ENCODE measurements around the gene OR11H7. TPM values are rescaled to one million over a fixed set of nuclear protein-coding genes. Genes with fewer than 3 reads are reported as not detected.
A peak's percentile ranks its signal among the peaks of the same experiment; 100 is the strongest.
"Not testable (repeated sequence)": the region's sequence is repeated elsewhere in the genome, so short reads cannot be mapped to it uniquely, and the experiment has no call there.

The OR11H7 gene
- total and polyA plus RNA-seq, 2 donors (not counting 1 experiment from before 2014, with no cell fraction given) = not detected

DNA sequence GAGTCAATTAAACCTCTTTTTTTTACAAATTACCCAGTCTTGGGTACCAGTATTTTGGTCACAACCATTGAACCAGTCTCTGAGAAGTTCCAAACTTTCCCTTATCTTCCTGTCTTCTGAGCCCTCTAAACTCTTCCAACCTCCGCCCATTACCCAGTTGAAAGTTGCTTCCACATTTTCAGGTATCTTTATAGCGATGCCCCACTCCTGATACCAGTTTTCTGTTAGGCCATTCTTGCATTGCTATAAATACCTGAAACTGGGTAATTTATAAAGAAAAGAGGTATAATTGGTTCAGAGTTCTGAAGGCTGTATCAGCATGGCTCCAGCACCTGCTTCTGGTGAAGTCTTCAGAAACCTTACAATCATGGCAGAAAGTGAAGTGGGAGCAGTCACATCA is 45.3 kb downstream of the OR11H7 start:
- no peaks in the 10 kb centered on the region for H3K4me1 ChIP-seq (ENCODE audit: control insufficient read depth, extremely low read depth, insufficient read depth, low read length)
- no peaks in the 10 kb centered on the region for H3K27me3 ChIP-seq (ENCODE audit: control insufficient read depth, insufficient read depth, low read length)
- H3K9me3 ChIP-seq (ENCODE audit: control insufficient read depth, insufficient read depth, low read depth, low read length) = no peaks in the 10 kb centered on the region
- TF ChIP-seq, protein P1, sequence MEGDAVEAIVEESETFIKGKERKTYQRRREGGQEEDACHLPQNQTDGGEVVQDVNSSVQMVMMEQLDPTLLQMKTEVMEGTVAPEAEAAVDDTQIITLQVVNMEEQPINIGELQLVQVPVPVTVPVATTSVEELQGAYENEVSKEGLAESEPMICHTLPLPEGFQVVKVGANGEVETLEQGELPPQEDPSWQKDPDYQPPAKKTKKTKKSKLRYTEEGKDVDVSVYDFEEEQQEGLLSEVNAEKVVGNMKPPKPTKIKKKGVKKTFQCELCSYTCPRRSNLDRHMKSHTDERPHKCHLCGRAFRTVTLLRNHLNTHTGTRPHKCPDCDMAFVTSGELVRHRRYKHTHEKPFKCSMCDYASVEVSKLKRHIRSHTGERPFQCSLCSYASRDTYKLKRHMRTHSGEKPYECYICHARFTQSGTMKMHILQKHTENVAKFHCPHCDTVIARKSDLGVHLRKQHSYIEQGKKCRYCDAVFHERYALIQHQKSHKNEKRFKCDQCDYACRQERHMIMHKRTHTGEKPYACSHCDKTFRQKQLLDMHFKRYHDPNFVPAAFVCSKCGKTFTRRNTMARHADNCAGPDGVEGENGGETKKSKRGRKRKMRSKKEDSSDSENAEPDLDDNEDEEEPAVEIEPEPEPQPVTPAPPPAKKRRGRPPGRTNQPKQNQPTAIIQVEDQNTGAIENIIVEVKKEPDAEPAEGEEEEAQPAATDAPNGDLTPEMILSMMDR (conservative IDR thresholded peaks at IDR 0.05 in 1 of 2, IDR thresholded peaks at IDR 0.05 in 1 of 2; ENCODE audit: low read depth in 1 of 2, low read length in 2 of 2) = no peak
- no peak for TF ChIP-seq EZH2 (IDR thresholded peaks at IDR 0.05; ENCODE audit: low read length, missing control alignments)
- DNase-seq (ENCODE audit: low read depth in 2 of 2) = no peak
- H3K4me2 ChIP-seq (ENCODE audit: extremely low read depth, insufficient read depth, low read length) = no peak overlapping the region
- H3K36me3 ChIP-seq (ENCODE audit: control insufficient read depth, insufficient read depth, low read length) = no peaks in the 10 kb centered on the region
- H3K27ac ChIP-seq (ENCODE audit: insufficient read depth, low read length) = no peak overlapping the region
- no peak overlapping the region for H3K9ac ChIP-seq (ENCODE audit: insufficient read depth, low read length)
- H3K79me2 ChIP-seq (ENCODE audit: control insufficient read depth, insufficient read depth, low read length) = no peaks in the 10 kb centered on the region
- no peak overlapping the region for H3K4me3 ChIP-seq (replicated peaks in 1 of 4; ENCODE audit: control extremely low read depth in 1 of 4, insufficient read depth in 1 of 4, low read depth in 3 of 4, low read length in 4 of 4)
- no peak overlapping the region for H2AFZ ChIP-seq (ENCODE audit: low read length)
- H4K20me1 ChIP-seq (ENCODE audit: control insufficient read depth, extremely low read depth, insufficient read depth, low read length) = no peaks in the 10 kb centered on the region

DNA sequence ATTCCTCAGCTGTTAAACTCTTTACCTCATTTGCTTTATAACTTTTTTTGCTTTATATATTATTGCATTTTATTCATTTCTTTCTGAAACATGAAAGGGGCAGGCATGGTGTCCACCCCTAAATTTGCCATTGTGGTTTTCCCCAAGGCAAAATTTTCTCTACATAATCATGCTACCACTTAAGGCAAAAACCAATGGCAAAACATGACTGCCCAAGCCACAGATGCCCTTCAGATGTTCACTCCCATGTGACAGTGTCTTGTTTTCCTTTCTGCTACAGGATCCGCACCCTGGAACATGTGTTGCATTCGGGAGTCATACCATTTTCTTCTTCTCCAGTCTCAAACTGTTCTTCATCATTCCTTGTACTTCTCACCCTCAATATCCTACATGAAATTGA is 48.6 kb downstream of the OR11H7 start:
- no peak for TF ChIP-seq EZH2 (IDR thresholded peaks at IDR 0.05; ENCODE audit: low read length, missing control alignments)
- TF ChIP-seq, protein P1 (conservative IDR thresholded peaks at IDR 0.05 in 1 of 2, IDR thresholded peaks at IDR 0.05 in 1 of 2; ENCODE audit: low read depth in 1 of 2, low read length in 2 of 2) = no peak
- Histone ChIP-seq H2AFZ (ENCODE audit: low read length) (no peak overlapping the region), H3K4me1 (ENCODE audit: control insufficient read depth, extremely low read depth, insufficient read depth, low read length) (no peaks in the 10 kb centered on the region), H3K9ac (ENCODE audit: insufficient read depth, low read length) (no peak overlapping the region), H3K9me3 (ENCODE audit: control insufficient read depth, insufficient read depth, low read depth, low read length) (no peaks in the 10 kb centered on the region), H3K4me2 (ENCODE audit: extremely low read depth, insufficient read depth, low read length) (no peak overlapping the region), H3K27me3 (ENCODE audit: control insufficient read depth, insufficient read depth, low read length) (no peaks in the 10 kb centered on the region), H3K4me3 (replicated peaks in 1 of 4; ENCODE audit: control extremely low read depth in 1 of 4, insufficient read depth in 1 of 4, low read depth in 3 of 4, low read length in 4 of 4) (no peak overlapping the region), H3K79me2 (ENCODE audit: control insufficient read depth, insufficient read depth, low read length) (no peaks in the 10 kb centered on the region), H3K36me3 (ENCODE audit: control insufficient read depth, insufficient read depth, low read length) (no peaks in the 10 kb centered on the region), H3K27ac (ENCODE audit: insufficient read depth, low read length) (no peak overlapping the region), H4K20me1 (ENCODE audit: control insufficient read depth, extremely low read depth, insufficient read depth, low read length) (no peaks in the 10 kb centered on the region)
- no peak for DNase-seq (ENCODE audit: low read depth in 2 of 2)

DNA sequence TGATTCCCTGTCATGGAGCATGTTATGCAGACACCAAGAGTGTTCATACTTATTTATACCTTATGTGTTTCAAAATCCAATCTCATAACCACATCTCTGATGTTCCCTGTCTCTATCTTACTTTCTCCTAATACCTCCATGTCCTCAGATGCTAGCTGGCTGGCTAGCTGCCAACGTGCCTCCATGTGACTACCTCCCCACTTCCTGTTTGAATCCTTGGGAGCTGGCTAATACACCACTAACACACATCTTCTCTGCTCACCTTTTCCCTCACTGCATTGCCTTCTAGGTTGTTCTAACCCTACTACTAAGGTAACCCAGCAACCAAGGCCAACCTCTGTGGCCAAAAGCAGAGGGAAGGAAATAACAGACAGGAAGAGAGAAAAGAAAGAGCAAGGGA is 49.6 kb downstream of the OR11H7 start:
- H3K4me1 ChIP-seq (ENCODE audit: control insufficient read depth, extremely low read depth, insufficient read depth, low read length) = no peaks in the 10 kb centered on the region
- H3K9ac ChIP-seq (ENCODE audit: insufficient read depth, low read length) = no peak overlapping the region
- no peak overlapping the region for H2AFZ ChIP-seq (ENCODE audit: low read length)
- no peak for TF ChIP-seq EZH2 (IDR thresholded peaks at IDR 0.05; ENCODE audit: low read length, missing control alignments)
- TF ChIP-seq, protein P1 (conservative IDR thresholded peaks at IDR 0.05 in 1 of 2, IDR thresholded peaks at IDR 0.05 in 1 of 2; ENCODE audit: low read depth in 1 of 2, low read length in 2 of 2) = no peak
- H3K79me2 ChIP-seq (ENCODE audit: control insufficient read depth, insufficient read depth, low read length) = no peaks in the 10 kb centered on the region
- peak; percentile 3 to 5 for DNase-seq (ENCODE audit: low read depth in 2 of 2)
- H3K4me2 ChIP-seq (ENCODE audit: extremely low read depth, insufficient read depth, low read length) = no peak overlapping the region
- H3K36me3 ChIP-seq (ENCODE audit: control insufficient read depth, insufficient read depth, low read length) = no peaks in the 10 kb centered on the region
- no peaks in the 10 kb centered on the region for H4K20me1 ChIP-seq (ENCODE audit: control insufficient read depth, extremely low read depth, insufficient read depth, low read length)
- no peak overlapping the region for H3K27ac ChIP-seq (ENCODE audit: insufficient read depth, low read length)
- H3K9me3 ChIP-seq (ENCODE audit: control insufficient read depth, insufficient read depth, low read depth, low read length) = no peaks in the 10 kb centered on the region
- H3K4me3 ChIP-seq (replicated peaks in 1 of 4; ENCODE audit: control extremely low read depth in 1 of 4, insufficient read depth in 1 of 4, low read depth in 3 of 4, low read length in 4 of 4) = no peak overlapping the region
- no peaks in the 10 kb centered on the region for H3K27me3 ChIP-seq (ENCODE audit: control insufficient read depth, insufficient read depth, low read length)

DNA sequence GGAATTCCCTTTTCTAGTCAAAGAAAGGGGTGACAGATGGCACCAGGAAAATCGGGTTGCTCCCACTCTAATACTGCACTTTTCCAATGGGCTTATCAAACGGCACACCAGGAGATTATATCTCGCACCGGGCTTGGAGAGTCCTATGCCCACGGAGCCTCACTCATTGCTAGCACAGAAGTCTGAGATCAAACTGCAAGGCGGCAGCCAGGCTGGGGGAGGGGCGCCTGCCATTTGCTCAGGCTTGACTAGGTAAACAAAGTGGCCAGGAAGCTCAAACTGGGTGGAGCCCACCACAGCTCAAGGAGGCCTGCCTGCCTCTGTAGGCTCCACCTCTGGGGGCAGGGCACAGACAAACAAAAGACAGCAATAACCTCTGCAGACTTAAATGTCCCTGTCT is 51.5 kb downstream of the OR11H7 start:
- DNase-seq (ENCODE audit: low read depth in 2 of 2); H3K9me3 ChIP-seq (ENCODE audit: control insufficient read depth, insufficient read depth, low read depth, low read length); H3K27ac ChIP-seq (ENCODE audit: insufficient read depth, low read length): not testable (repeated sequence)

More for the DNA sequence above, 51.5 kb downstream of the OR11H7 start:
- H3K79me2 ChIP-seq (ENCODE audit: control insufficient read depth, insufficient read depth, low read length); H3K4me2 ChIP-seq (ENCODE audit: extremely low read depth, insufficient read depth, low read length); H2AFZ ChIP-seq (ENCODE audit: low read length); H3K9ac ChIP-seq (ENCODE audit: insufficient read depth, low read length); H4K20me1 ChIP-seq (ENCODE audit: control insufficient read depth, extremely low read depth, insufficient read depth, low read length); H3K36me3 ChIP-seq (ENCODE audit: control insufficient read depth, insufficient read depth, low read length); H3K27me3 ChIP-seq (ENCODE audit: control insufficient read depth, insufficient read depth, low read length); H3K4me3 ChIP-seq (replicated peaks in 1 of 4; ENCODE audit: control extremely low read depth in 1 of 4, insufficient read depth in 1 of 4, low read depth in 3 of 4, low read length in 4 of 4); H3K4me1 ChIP-seq (ENCODE audit: control insufficient read depth, extremely low read depth, insufficient read depth, low read length): not testable (repeated sequence)
